A172 (cell line): ENCODE results near the gene FBLN1. TPM values are rescaled to one million over a fixed set of nuclear protein-coding genes. Genes with fewer than 3 reads are reported as not detected.

Source experiments
- DNase-seq: peaks from one replicate; pipeline ENCODE4 v3.0.0-alpha.2; 2015; ENCODE audit warnings: low spot score
- total RNA-seq: library from RNA; depleted of rRNA; stranded (reverse); fragments of >200 nt; shearing (Covaris generic); gene quantifications from 2 replicates; pipeline ENCODE4 v1.2.3, GENCODE V29; 2014; rRNA removed

Gene FBLN1
- total RNA-seq, 1 experiment from 2014 or later = 58.8 TPM

DNA sequence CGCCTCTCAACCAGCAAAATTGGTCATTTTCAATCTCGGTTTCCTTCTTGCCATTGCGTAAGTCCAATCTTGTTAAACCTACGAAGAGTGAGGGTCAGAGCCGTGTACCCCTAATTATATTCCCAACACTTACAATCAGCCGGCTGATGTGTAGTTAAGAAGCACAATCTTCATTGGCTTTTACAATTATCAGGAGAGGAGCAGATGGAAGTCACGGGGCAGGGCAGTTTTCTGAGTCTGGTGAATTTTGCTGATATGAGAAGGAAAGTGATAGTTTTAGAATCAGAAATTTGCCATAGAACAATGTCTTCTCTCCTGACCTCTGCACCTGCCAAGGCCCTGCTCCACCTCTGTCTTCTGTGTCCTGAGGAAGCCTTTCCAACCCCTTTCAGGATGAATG lies 134.0 kb downstream of the FBLN1 start:
- DNase-seq = no peak

DNA sequence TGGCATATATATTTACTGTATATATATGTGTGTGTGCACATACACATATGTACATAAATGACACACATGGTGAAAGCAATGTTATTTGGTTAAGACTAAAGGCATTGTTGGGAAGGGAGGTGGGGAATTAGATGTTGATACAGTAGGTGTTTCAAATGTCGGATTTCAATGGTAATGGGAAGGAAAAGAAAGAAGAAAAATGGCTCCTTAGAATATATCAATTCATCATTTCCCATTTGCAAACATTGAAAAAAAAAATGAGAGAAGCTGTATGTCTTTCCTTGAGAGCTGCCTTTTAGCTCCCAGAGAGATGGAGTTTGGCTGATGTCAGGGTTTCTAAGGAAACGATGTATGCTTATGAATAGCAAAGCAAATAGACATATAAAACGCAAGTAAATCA lies 135.5 kb downstream of the FBLN1 start:
- no peak for DNase-seq

- peak; percentile 75 for DNase-seq
These were observed 136.4 kb downstream of the FBLN1 start for GRCh38 chr22:45638834-45639746.

GRCh38 chr22:45639747-45640102 lies 137.0 kb downstream of the FBLN1 start:
- no peak for DNase-seq

- no peak for DNase-seq
These were observed 137.7 kb downstream of the FBLN1 start for GRCh38 chr22:45640291-45640940.

- no peak for DNase-seq
These were observed 138.4 kb downstream of the FBLN1 start for GRCh38 chr22:45640941-45641621.

GRCh38 chr22:45642986-45643385 lies 140.3 kb downstream of the FBLN1 start:
- DNase-seq = no peak

DNA sequence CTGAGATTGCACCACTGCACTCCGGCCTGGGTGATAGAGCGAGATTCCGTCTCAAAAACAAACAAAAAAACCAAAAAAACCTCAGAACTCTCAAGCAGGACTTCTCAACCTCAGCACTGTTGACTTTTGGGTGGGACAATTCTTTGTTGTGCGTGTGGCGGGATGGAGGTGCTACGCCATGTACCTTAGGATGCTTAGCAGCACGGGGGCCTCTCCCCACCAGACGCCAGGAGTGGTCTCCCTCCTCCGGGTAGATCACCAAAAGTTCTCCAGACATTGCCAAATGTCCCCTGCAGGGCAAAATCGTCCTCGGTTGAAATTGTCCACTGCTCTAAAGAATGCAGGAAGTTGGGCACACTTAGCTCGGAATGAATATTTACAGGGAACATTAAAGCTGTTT lies 142.0 kb downstream of the FBLN1 start:
- DNase-seq = no peak

DNA sequence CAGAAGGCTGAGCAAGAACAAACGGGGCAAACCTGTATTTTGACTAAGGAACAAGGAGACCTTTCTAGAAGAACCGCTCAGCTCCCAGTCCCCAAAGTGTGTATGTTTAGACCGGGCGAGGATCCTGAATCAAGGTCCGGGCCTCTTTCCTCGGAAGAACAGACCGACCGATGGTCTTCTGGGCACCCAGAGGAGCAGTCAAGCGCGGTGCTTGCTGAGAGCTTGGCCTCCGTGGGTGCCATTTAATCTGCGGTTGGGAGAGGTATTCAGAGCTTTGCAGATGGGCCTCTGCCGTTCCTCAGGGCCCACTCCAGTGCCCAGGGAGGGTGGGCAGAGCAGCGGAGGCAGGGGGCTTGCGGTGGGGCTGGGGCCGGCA lies 142.5 kb downstream of the FBLN1 start:
- DNase-seq = no peak

- no peak for DNase-seq
These were observed 143.1 kb downstream of the FBLN1 start for GRCh38 chr22:45645526-45646414.

DNA sequence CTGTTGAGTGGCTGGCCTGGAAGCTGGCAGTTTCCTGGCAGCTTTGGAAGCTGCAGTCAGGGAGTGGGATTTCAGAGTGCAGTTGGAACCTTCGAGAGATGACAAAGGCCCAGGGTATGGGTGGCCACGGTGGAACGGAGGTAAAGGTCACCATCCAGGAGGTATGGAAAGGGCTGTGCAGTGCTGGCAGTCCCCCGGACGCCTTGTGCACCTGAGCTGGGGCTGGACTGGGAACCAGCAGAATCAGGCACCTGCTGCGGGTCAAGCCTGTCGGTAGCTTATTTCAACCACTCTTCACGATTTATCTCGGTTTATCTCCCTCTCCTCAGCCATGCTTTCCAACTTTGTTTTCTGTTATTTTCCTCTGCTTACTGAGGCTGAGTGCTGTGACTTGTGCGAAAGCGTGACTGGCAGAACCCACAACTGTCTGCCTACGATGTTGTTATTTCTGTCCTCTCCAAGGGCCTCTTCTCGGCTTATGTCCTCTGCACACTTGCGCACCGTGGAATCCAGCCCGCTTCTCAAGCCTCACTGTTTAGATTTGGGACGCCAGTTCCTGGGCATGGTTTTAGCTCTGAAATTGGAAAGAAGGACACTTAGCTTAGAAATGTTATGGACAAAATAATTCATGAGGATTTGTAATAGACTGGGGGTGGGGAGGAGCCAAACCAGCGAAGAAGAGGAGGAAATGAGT lies 145.0 kb downstream of the FBLN1 start:
- DNase-seq = no peak

DNA sequence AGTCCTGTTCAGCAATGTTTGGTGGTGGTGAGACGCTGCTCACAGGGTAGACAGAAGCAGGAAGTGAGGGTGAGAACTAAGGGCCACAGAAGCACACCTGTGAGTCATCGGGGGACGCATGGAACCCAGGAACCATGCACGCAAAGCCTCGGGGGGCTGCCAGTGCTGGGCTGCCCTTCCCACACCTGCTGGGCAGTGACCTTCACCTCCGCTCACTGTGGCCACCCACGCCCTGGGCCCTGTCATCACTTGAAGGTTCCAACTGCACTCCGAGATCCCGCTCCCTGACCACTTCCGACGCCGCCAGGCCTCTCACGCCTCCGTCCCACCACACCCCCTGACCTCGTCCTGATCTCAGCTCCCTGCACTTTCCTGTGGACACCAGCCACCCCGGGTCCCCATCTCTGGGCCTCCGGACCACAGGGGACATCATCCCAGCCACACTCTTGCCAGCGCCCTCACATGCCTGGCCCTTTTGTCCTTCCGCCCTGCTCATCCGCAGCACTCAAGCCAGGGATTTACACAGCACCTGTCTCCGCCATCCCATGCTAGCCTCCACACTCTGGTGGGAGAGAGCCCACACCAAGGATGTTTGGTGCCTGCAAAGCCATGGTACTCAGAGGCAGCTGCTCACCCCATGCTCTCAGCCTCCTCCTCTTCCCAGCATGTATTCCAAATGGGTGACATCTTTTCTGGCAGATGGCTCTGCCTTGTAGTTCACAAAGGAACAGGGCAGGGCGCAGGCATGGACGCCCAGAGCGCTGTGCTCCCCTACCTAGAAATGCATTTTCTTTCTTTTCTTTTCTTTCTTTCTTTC lies 145.8 kb downstream of the FBLN1 start:
- no peak for DNase-seq

DNA sequence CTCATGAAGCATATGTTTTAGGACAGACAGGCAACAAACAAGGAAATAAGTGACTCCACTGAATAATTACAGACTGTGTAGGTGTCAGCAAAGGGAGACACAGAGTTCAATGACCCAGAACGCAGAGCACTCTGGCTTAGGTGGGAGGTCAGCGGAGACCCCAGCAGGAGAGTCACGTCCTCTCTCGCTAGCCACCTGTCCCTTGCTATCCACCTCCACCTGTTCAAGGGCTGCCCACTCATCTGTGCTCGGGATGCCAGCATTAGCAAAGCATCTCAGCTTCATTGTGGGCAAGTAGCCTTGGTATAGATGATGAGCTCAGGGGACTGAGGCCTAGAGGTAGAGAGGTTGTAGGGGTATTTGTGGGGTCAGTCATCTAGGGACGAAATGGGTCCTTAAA lies 147.1 kb downstream of the FBLN1 start:
- DNase-seq = no peak

GRCh38 chr22:45650721-45651120 lies 148.0 kb downstream of the FBLN1 start:
- no peak for DNase-seq

Other genes starting within 250 kb of the FBLN1 start
- not detected in 2 replicates for gene UPK3A, start 217.9 kb upstream of the FBLN1 start, total RNA-seq
- 20.8 and 21.8 TPM in 2 replicates for gene FAM118A, start 192.9 kb upstream of the FBLN1 start, total RNA-seq
- gene SMC1B, start 89.3 kb upstream of the FBLN1 start, total RNA-seq = not detected in 2 replicates
- gene RIBC2, start 89.2 kb upstream of the FBLN1 start, total RNA-seq = not detected in 2 replicates
- 53.5 and 80.1 TPM in 2 replicates for gene ATXN10, start 169.0 kb downstream of the FBLN1 start, total RNA-seq